H9 (cell line): ENCODE data around the gene DIAPH2. TPM values are rescaled to one million over a fixed set of nuclear protein-coding genes. Genes with fewer than 3 reads are reported as not detected.

Experiments
- DNase-seq: peaks from one replicate; pipeline ENCODE4 v3.0.0-alpha.2; 2017
- H2AFZ ChIP-seq: one replicate; pipeline ENCODE4 v1.6.1; 2013; ENCODE audit warnings: mild to moderate bottlenecking, low read length, control low read depth, moderate library complexity
- H2AK5ac ChIP-seq: 2 replicates; pipeline ENCODE4 v1.6.1; 2013; ENCODE audit warnings: low read length, control low read depth, mixed read lengths; ENCODE audit not compliant: insufficient read length
- H2BK120ac ChIP-seq: one replicate; pipeline ENCODE4 v1.6.1; 2013; ENCODE audit warnings: low read depth, mild to moderate bottlenecking, low read length, control low read depth, inconsistent platforms; ENCODE audit not compliant: poor library complexity, severe bottlenecking
- H2BK12ac ChIP-seq: 2 replicates; pipeline ENCODE4 v1.6.1; 2013; ENCODE audit warnings: low read length, control low read depth, mixed read lengths, low read depth; ENCODE audit not compliant: insufficient read length
- H2BK15ac ChIP-seq: 2 replicates; pipeline ENCODE4 v1.6.1; 2013; ENCODE audit warnings: low read depth, low read length, control low read depth
- H2BK20ac ChIP-seq: one replicate; pipeline ENCODE4 v1.6.1; 2013; ENCODE audit warnings: low read depth, mild to moderate bottlenecking, low read length, control low read depth, inconsistent platforms; ENCODE audit not compliant: poor library complexity, severe bottlenecking
- H2BK5ac ChIP-seq: 2 replicates; pipeline ENCODE4 v1.6.1; 2013; ENCODE audit warnings: low read length, control low read depth, mixed read lengths; ENCODE audit not compliant: insufficient read length
- H3K14ac ChIP-seq: 2 replicates; pipeline ENCODE4 v1.6.1; 2013; ENCODE audit warnings: low read length, control low read depth; ENCODE audit not compliant: insufficient read depth
- H3K18ac ChIP-seq: 2 replicates; pipeline ENCODE4 v1.6.1; 2013; ENCODE audit warnings: low read depth, mild to moderate bottlenecking, mixed read lengths, low read length, control low read depth; ENCODE audit not compliant: insufficient read length
- H3K23ac ChIP-seq: 2 replicates; pipeline ENCODE4 v1.6.1; 2013; ENCODE audit warnings: low read length, control low read depth, mixed read lengths, low read depth; ENCODE audit not compliant: insufficient read length
- H3K23me2 ChIP-seq: 2 replicates; pipeline ENCODE4 v1.6.1; 2013; ENCODE audit warnings: low read depth, mild to moderate bottlenecking, mixed read lengths, low read length, control low read depth; ENCODE audit not compliant: insufficient read length, poor library complexity, severe bottlenecking
- H3K27ac ChIP-seq: 2 replicates; pipeline ENCODE4 v1.5.1; 2013; ENCODE audit warnings: low read length, control low read depth, mixed read lengths, low read depth; ENCODE audit not compliant: insufficient read length
- H3K27me3 ChIP-seq: 2 replicates; pipeline ENCODE4 v1.6.1; 2013; ENCODE audit warnings: low read length, control low read depth, inconsistent platforms; ENCODE audit not compliant: insufficient read depth
- H3K4ac ChIP-seq: 2 replicates; pipeline ENCODE4 v1.6.1; 2013; ENCODE audit warnings: low read depth, mild to moderate bottlenecking, control low read depth, inconsistent platforms, low read length, moderate library complexity
- H3K4me1 ChIP-seq: 2 replicates; pipeline ENCODE4 v1.6.1; 2013; ENCODE audit warnings: low read length, control low read depth, inconsistent platforms; ENCODE audit not compliant: insufficient read depth
- H3K4me2 ChIP-seq: 2 replicates; pipeline ENCODE4 v1.6.1; 2013; ENCODE audit warnings: low read length, control low read depth, mixed read lengths; ENCODE audit not compliant: insufficient read length, insufficient read depth
- H3K56ac ChIP-seq: 2 replicates; pipeline ENCODE4 v1.6.1; 2013; ENCODE audit warnings: low read depth, mild to moderate bottlenecking, mixed read lengths, low read length, control low read depth; ENCODE audit not compliant: insufficient read length
- H3K79me1 ChIP-seq: 2 replicates; pipeline ENCODE4 v1.6.1; 2013; ENCODE audit warnings: low read depth, mild to moderate bottlenecking, moderate library complexity, low read length, control low read depth, inconsistent platforms; ENCODE audit not compliant: insufficient read depth, poor library complexity, severe bottlenecking
- H3K79me2 ChIP-seq: 2 replicates; pipeline ENCODE4 v1.6.1; 2013; ENCODE audit warnings: low read length, control low read depth, inconsistent platforms; ENCODE audit not compliant: insufficient read depth
- H3K9ac ChIP-seq: 2 replicates; pipeline ENCODE4 v1.6.1; 2013; ENCODE audit warnings: low read length, control low read depth, mixed read lengths; ENCODE audit not compliant: insufficient read length; ENCODE audit errors: extremely low read depth
- H3K9me3 ChIP-seq: one replicate; pipeline ENCODE4 v1.6.1; 2013; ENCODE audit warnings: low read depth, low read length, inconsistent platforms; ENCODE audit not compliant: control insufficient read depth
- H3T11ph ChIP-seq: one replicate; pipeline ENCODE4 v1.6.1; 2013; ENCODE audit warnings: mild to moderate bottlenecking, low read length, control low read depth, inconsistent platforms
- H4K20me1 ChIP-seq: one replicate; pipeline ENCODE4 v1.6.1; 2013; ENCODE audit not compliant: control insufficient read depth, insufficient read length, insufficient read depth
- H4K5ac ChIP-seq: 2 replicates; pipeline ENCODE4 v1.6.1; 2013; ENCODE audit warnings: low read depth, mild to moderate bottlenecking, mixed read lengths, low read length, control low read depth; ENCODE audit not compliant: insufficient read length
- H4K8ac ChIP-seq: replicated peaks from 2 replicates; pipeline ENCODE4 v1.6.1; 2013; ENCODE audit warnings: low read length, control low read depth, mixed read lengths, low read depth; ENCODE audit not compliant: insufficient read length
- H4K91ac ChIP-seq: 2 replicates; pipeline ENCODE4 v1.6.1; 2013; ENCODE audit warnings: low read depth, mild to moderate bottlenecking, moderate library complexity, mixed read lengths, low read length, control low read depth; ENCODE audit not compliant: insufficient read length
- H3K27ac Mint-ChIP-seq, 3 experiments: 2 replicates in 2 of 3; 3 replicates in 1 of 3; pipeline ENCODE4 v1.8.0; 2020 to 2021; ENCODE audit warnings: mixed read lengths in 3 of 3, mild to moderate bottlenecking in 1 of 3, moderate library complexity in 1 of 3
- H3K27me3 Mint-ChIP-seq: 2 replicates; pipeline ENCODE4 v1.8.0; 2021; ENCODE audit warnings: low read depth, mild to moderate bottlenecking, moderate library complexity, mixed read lengths
- H3K36me3 Mint-ChIP-seq, 3 experiments: 2 replicates in 2 of 3; 3 replicates in 1 of 3; pipeline ENCODE4 v1.8.0; 2020 to 2021; ENCODE audit warnings: low read depth in 3 of 3, mixed read lengths in 3 of 3; ENCODE audit not compliant: insufficient read depth in 1 of 3
- H3K4me1 Mint-ChIP-seq, 2 experiments: 2 replicates each; pipeline ENCODE4 v1.8.0; 2020; ENCODE audit warnings: mixed read lengths in 2 of 2
- H3K4me3 Mint-ChIP-seq, 2 experiments: 2 replicates in 1 of 2; 3 replicates in 1 of 2; pipeline ENCODE4 v1.8.0; 2020 to 2021; ENCODE audit warnings: mild to moderate bottlenecking in 2 of 2, mixed read lengths in 2 of 2, moderate library complexity in 1 of 2
- H3K9me3 Mint-ChIP-seq, 2 experiments: 2 replicates in 1 of 2; 3 replicates in 1 of 2; pipeline ENCODE4 v1.8.0; 2020; ENCODE audit warnings: mild to moderate bottlenecking in 2 of 2, mixed read lengths in 2 of 2, moderate library complexity in 1 of 2
- WGBS: extraction: QIAGEN DNeasy Blood & Tissue Kit; methylation state at CpG from one replicate; pipeline ENCODE4 v1.1.7; 2013; ENCODE audit warnings: missing lambda C conversion rate, low lambda C conversion rate, mixed read lengths; ENCODE audit not compliant: insufficient read length; ENCODE audit errors: extremely low coverage; 5-methylcytosine and 5-hydroxymethylcytosine counted together
- total RNA-seq: library from RNA; stranded (reverse); gene quantifications from 2 replicates; pipeline ENCODE4 v1.2.1, GENCODE V29; 2021
- TF ChIP-seq, protein P1 (sequence below): fragments of 200-600 bp; sonication (generic); conservative IDR thresholded peaks from 3 replicates; pipeline ENCODE4 v1.8.0; 2021; ENCODE audit warnings: antibody characterized with exemption, mild to moderate bottlenecking

DIAPH2 gene
- total RNA-seq, 1 experiment from 2014 or later: 45.4 TPM

DNA sequence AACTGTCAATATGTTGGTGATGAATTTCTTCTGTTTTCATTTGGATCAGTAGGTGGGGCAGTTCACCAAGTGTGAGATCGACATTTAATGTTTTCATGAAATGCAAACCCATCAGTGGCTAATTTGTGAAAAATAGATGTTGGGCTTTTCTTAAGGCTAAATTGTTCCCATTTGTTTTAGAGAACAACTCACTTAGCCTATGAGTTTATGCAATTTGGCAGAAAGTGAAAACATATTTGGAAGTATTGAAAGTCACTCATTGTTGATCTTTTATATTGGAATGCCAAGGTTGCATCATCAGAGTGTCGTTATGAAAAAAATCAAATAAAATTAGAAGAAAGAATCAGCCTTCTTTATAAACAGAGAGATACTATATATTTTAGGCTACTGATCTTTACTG lies 331.5 kb downstream of the DIAPH2 start:
- no peaks in the 10 kb centered on the region for H3K9me3 ChIP-seq
- H3K4me3 Mint-ChIP-seq: no peak overlapping the region
- no peak overlapping the region for H3K4me2 ChIP-seq
- WGBS: no CpG with 5 or more reads among the region's 2 CpGs
- no peaks in the 10 kb centered on the region for H4K20me1 ChIP-seq
- no peak overlapping the region for H4K8ac ChIP-seq
- H4K5ac ChIP-seq: no peak overlapping the region
- no peak overlapping the region for H3K18ac ChIP-seq
- peak overlapping the region in 1 of 3 experiments; percentile 58; a peak in 1 of 7 replicates for H3K27ac Mint-ChIP-seq
- no peaks in the 10 kb centered on the region for H3K79me2 ChIP-seq
- H2AK5ac ChIP-seq: no peak overlapping the region
- peaks cover 5 to 6% of the 10 kb centered on the region in 2 experiments; a peak in 3 of 4 replicates for H3K4me1 Mint-ChIP-seq
- no peaks in the 10 kb centered on the region for H3K9me3 Mint-ChIP-seq
- H2BK15ac ChIP-seq: no peak overlapping the region
- H3K27ac ChIP-seq: no peak overlapping the region
- H2BK120ac ChIP-seq: no peak overlapping the region
- H2BK20ac ChIP-seq: no peak overlapping the region
- H2AFZ ChIP-seq: no peak overlapping the region
- no peak overlapping the region for H3K56ac ChIP-seq
- H2BK5ac ChIP-seq: no peak overlapping the region
- H3K4me1 ChIP-seq: no peaks in the 10 kb centered on the region
- H3K23me2 ChIP-seq: peaks cover under 1% of the 10 kb centered on the region
- DNase-seq: no peak
- H3K27me3 Mint-ChIP-seq: no peaks in the 10 kb centered on the region
- TF ChIP-seq, protein P1, sequence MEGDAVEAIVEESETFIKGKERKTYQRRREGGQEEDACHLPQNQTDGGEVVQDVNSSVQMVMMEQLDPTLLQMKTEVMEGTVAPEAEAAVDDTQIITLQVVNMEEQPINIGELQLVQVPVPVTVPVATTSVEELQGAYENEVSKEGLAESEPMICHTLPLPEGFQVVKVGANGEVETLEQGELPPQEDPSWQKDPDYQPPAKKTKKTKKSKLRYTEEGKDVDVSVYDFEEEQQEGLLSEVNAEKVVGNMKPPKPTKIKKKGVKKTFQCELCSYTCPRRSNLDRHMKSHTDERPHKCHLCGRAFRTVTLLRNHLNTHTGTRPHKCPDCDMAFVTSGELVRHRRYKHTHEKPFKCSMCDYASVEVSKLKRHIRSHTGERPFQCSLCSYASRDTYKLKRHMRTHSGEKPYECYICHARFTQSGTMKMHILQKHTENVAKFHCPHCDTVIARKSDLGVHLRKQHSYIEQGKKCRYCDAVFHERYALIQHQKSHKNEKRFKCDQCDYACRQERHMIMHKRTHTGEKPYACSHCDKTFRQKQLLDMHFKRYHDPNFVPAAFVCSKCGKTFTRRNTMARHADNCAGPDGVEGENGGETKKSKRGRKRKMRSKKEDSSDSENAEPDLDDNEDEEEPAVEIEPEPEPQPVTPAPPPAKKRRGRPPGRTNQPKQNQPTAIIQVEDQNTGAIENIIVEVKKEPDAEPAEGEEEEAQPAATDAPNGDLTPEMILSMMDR: peak; percentile 42; the same call in 2 of the 3 replicates
- H3K9ac ChIP-seq: no peak overlapping the region
- H3K23ac ChIP-seq: no peak overlapping the region
- no peaks in the 10 kb centered on the region for H3K27me3 ChIP-seq
- no peak overlapping the region for H2BK12ac ChIP-seq
- no peak overlapping the region for H3T11ph ChIP-seq
- H3K36me3 Mint-ChIP-seq: no peaks in the 10 kb centered on the region
- H3K14ac ChIP-seq: no peak overlapping the region
- no peak overlapping the region for H3K4ac ChIP-seq
- no peaks in the 10 kb centered on the region for H3K79me1 ChIP-seq
- no peak overlapping the region for H4K91ac ChIP-seq
